Stimulated activated CD4-positive, alpha-beta T cell treated with anti-CD3 and anti-CD28 coated beads, Interleukin-1b, Interleukin-23, amount 100 ng/mL, for 4 hours (primary cell): ENCODE measurements around the gene GIMAP8.
"Not testable (repeated sequence)": the region's sequence is repeated elsewhere in the genome, so short reads cannot be mapped to it uniquely, and the experiment has no call there.

Experiments
- DNase-seq, 2 donors: peaks; one replicate each; pipeline ENCODE4 v3.0.0-alpha.2; 2020; ENCODE audit warnings: low read depth in 2 of 2

Gene GIMAP8

GRCh38 chr7:150464962-150465361, 14.5 kb downstream of the GIMAP8 start:
- DNase-seq: no peak

- no peak for DNase-seq
These were observed 15.0 kb downstream of the GIMAP8 start for GRCh38 chr7:150465414-150465813.

GRCh38 chr7:150466477-150466876, 16.0 kb downstream of the GIMAP8 start:
- DNase-seq: no peak

- no peak for DNase-seq
These were observed 17.8 kb downstream of the GIMAP8 start for GRCh38 chr7:150468241-150468640.

GRCh38 chr7:150471886-150472285, 21.5 kb downstream of the GIMAP8 start:
- no peak for DNase-seq

- no peak for DNase-seq
These were observed 23.5 kb downstream of the GIMAP8 start for GRCh38 chr7:150473902-150474301.

- no peak for DNase-seq
These were observed 25.9 kb downstream of the GIMAP8 start for GRCh38 chr7:150476285-150476684.

GRCh38 chr7:150476819-150477631, 26.6 kb downstream of the GIMAP8 start:
- DNase-seq: no peak

GRCh38 chr7:150479023-150479716, 28.7 kb downstream of the GIMAP8 start:
- DNase-seq: no peak

GRCh38 chr7:150481186-150481920, 30.9 kb downstream of the GIMAP8 start:
- DNase-seq: no peak

GRCh38 chr7:150481922-150482321, 31.5 kb downstream of the GIMAP8 start:
- DNase-seq: no peak

- not testable (repeated sequence) for DNase-seq
These were observed 33.1 kb downstream of the GIMAP8 start for GRCh38 chr7:150483514-150483913.

- DNase-seq: not testable (repeated sequence)
These were observed 33.6 kb downstream of the GIMAP8 start for GRCh38 chr7:150484071-150484470.

GRCh38 chr7:150487625-150488024, 37.2 kb downstream of the GIMAP8 start:
- no peak for DNase-seq

GRCh38 chr7:150489782-150490181, 39.4 kb downstream of the GIMAP8 start:
- DNase-seq: no peak

- DNase-seq: not testable (repeated sequence)
These were observed 43.0 kb downstream of the GIMAP8 start for GRCh38 chr7:150493442-150493841.

- DNase-seq: no peak
These were observed 52.1 kb downstream of the GIMAP8 start for GRCh38 chr7:150502519-150502918.

- DNase-seq: no peak
These were observed 52.7 kb downstream of the GIMAP8 start for GRCh38 chr7:150503155-150503554.

- no peak for DNase-seq
These were observed 53.2 kb downstream of the GIMAP8 start for GRCh38 chr7:150503581-150503980.

- DNase-seq: no peak
These were observed 57.6 kb downstream of the GIMAP8 start for GRCh38 chr7:150507947-150508602.

- no peak for DNase-seq
These were observed 60.6 kb downstream of the GIMAP8 start for GRCh38 chr7:150511048-150511447.

GRCh38 chr7:150513758-150514157, 63.3 kb downstream of the GIMAP8 start:
- DNase-seq: no peak
